ENCODE data around the gene COL11A2. TPM values are rescaled to one million over a fixed set of nuclear protein-coding genes. Genes with fewer than 3 reads are reported as not detected.
A peak's percentile ranks its signal among the peaks of the same experiment; 100 is the strongest.

COL11A2 gene
- total RNA-seq, 1 donor from 2014 or later: 0.25 TPM

DNA sequence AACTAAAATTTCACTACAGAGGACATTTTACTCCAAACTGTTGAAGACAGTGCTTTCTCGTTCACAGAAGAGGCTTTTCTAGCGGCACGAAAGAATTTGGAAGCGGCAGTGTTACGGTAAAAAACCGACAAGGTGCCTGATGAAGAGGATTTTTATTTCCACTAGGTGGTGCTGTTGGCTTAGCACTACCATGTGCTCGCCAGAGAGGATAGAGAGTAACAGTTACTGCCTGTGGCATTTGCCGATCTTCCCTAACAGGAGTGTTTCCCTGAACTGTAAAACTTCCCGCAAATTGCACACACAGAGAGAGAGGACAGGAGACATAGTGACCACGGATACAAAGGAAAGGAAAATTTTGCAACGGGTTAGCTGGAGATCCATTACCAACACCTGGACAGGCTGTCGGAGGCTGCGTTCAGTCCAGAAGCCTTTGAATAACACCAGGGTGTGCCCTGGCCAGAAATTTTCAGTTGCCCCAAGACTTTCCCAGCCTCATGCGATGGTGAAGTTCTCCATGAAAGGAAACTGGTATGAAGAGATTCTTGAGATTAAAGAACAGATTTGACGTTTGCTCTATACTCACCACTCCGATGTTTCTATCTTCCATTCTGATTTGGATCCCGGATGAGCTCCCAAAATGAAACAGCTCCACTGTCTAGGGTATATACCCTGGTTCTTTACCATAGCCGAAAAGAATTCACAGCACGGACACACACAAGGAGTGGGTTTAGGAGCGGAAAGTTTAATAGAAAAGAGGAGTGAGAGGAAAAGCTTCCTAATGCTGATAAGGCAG is 68.3 kb downstream of the COL11A2 start:
- Histone ChIP-seq H3K36me3 (no peaks in the 10 kb centered on the region), H3K4me3 (no peak overlapping the region), H3K27ac (no peak overlapping the region), H3K4me1 (no peaks in the 10 kb centered on the region), H3K27me3 (no peaks in the 10 kb centered on the region), H3K9me3 (no peaks in the 10 kb centered on the region)
- intact Hi-C loops (cut with DNase I): no loop called here
- TF ChIP-seq POLR2A (IDR thresholded peaks at IDR 0.05): no peak
- no peak for TF ChIP-seq POLR2AphosphoS5 (IDR thresholded peaks at IDR 0.05; ENCODE audit: insufficient read depth in 1 of 2, low read depth in 1 of 2)
- peak in 1 of 3 experiments; percentile 25 for TF ChIP-seq CTCF (IDR thresholded peaks at IDR 0.05)
- no peak for DNase-seq (ENCODE audit: extremely low spot score in 2 of 2)

- H3K4me1 ChIP-seq: no peaks in the 10 kb centered on the region
- no peak for TF ChIP-seq POLR2AphosphoS5 (IDR thresholded peaks at IDR 0.05; ENCODE audit: insufficient read depth in 1 of 2, low read depth in 1 of 2)
- no peak for TF ChIP-seq CTCF (IDR thresholded peaks at IDR 0.05)
- TF ChIP-seq POLR2A (IDR thresholded peaks at IDR 0.05): no peak
- no peaks in the 10 kb centered on the region for H3K27me3 ChIP-seq
- H3K4me3 ChIP-seq: no peak overlapping the region
- H3K36me3 ChIP-seq: no peaks in the 10 kb centered on the region
- H3K27ac ChIP-seq: no peak overlapping the region
- H3K9me3 ChIP-seq: no peaks in the 10 kb centered on the region
- DNase-seq (ENCODE audit: extremely low spot score in 2 of 2): no peak
- intact Hi-C loops (cut with DNase I): no loop called here
Observed at GRCh38 chr6:33123181-33123580, 69.1 kb downstream of the COL11A2 start.

DNA sequence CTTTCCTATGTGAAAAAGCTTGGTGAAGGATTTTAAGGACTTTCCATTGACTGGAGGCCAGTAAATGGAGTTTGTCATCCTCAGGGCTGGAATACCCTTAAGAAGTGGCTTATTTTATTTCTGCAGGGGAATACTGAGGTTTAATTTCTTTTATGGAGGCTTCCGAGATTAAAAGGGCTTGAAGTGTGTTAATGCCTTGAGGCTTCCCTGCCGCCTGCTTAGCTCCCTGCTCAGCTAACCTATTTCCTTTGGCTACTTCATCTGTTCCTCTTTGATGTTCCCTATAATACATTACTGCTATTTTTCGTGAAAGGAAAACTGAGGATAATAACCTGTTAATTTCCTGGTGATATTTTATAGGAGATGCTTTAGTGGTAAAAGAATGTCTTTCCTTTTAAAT is 72.3 kb downstream of the COL11A2 start:
- no peaks in the 10 kb centered on the region for H3K27me3 ChIP-seq
- H3K27ac ChIP-seq: no peak overlapping the region
- no peaks in the 10 kb centered on the region for H3K9me3 ChIP-seq
- no peaks in the 10 kb centered on the region for H3K4me1 ChIP-seq
- no peak overlapping the region for H3K4me3 ChIP-seq
- no peak for DNase-seq (ENCODE audit: extremely low spot score in 2 of 2)
- intact Hi-C loops (cut with DNase I): no loop called here
- H3K36me3 ChIP-seq: no peaks in the 10 kb centered on the region
- TF ChIP-seq POLR2AphosphoS5 (IDR thresholded peaks at IDR 0.05; ENCODE audit: insufficient read depth in 1 of 2, low read depth in 1 of 2) (no peak), CTCF (IDR thresholded peaks at IDR 0.05) (no peak), POLR2A (IDR thresholded peaks at IDR 0.05) (no peak)

GRCh38 chr6:33118525-33119123 is 73.6 kb downstream of the COL11A2 start:
- Histone ChIP-seq H3K4me1 (no peaks in the 10 kb centered on the region), H3K9me3 (no peaks in the 10 kb centered on the region), H3K4me3 (no peak overlapping the region), H3K27me3 (no peaks in the 10 kb centered on the region), H3K36me3 (no peaks in the 10 kb centered on the region), H3K27ac (no peak overlapping the region)
- TF ChIP-seq POLR2A (IDR thresholded peaks at IDR 0.05) (no peak), CTCF (IDR thresholded peaks at IDR 0.05) (peak; percentile 76 to 86 (median 77)), POLR2AphosphoS5 (IDR thresholded peaks at IDR 0.05; ENCODE audit: insufficient read depth in 1 of 2, low read depth in 1 of 2) (no peak)
- DNase-seq (ENCODE audit: extremely low spot score in 2 of 2): no peak
- intact Hi-C loops (cut with DNase I): loop anchor here (10.0 kb wide), 1 partner anchor 126 kb away; no protein-coding TSS in a partner anchor

DNA sequence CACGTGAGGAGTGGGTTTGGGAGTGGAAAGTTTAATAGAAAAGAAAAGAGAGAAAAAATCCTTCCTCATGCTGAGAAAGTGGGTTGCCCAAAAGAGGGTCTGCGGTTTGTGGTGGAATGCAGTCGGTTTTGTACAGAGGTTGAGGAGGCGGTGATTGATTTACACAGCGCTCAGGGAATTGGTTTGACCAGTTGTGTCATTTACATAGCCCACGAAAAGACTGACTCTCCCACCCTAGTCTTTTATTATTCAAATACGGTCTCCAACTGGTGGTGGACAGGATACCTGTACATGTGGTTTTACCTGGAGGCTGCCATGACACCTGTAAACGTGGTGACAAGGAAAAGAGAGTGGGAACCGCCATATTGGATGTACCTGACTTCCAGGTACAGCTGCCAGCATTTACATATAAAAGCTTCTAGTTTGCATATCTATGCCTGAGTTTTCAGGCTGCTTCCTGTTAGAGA is 74.4 kb downstream of the COL11A2 start:
- TF ChIP-seq POLR2AphosphoS5 (IDR thresholded peaks at IDR 0.05; ENCODE audit: insufficient read depth in 1 of 2, low read depth in 1 of 2) (no peak), CTCF (IDR thresholded peaks at IDR 0.05) (no peak), POLR2A (IDR thresholded peaks at IDR 0.05) (no peak)
- H3K4me1 ChIP-seq: no peaks in the 10 kb centered on the region
- no peaks in the 10 kb centered on the region for H3K27me3 ChIP-seq
- H3K27ac ChIP-seq: no peak overlapping the region
- DNase-seq (ENCODE audit: extremely low spot score in 2 of 2): no peak
- no peak overlapping the region for H3K4me3 ChIP-seq
- no peaks in the 10 kb centered on the region for H3K36me3 ChIP-seq
- intact Hi-C loops (cut with DNase I): loop anchor here (10.0 kb wide), 1 partner anchor 127 kb away; no protein-coding TSS in a partner anchor
- H3K9me3 ChIP-seq: no peaks in the 10 kb centered on the region

Measured in vagina (tissue), 2 donors.